Tibial nerve (tissue), 4 donors: ENCODE measurements around the gene ARHGAP26.

Experiments
- CTCF ChIP-seq, 5 experiments: fragments of 200-600 bp in 3 of 5; fragments of 450-650 bp in 2 of 5; sonication (generic) in 3 of 5; IDR thresholded peaks; one replicate each; pipeline ENCODE4 v1.5.1; 2016 to 2019; ENCODE audit warnings: antibody characterized with exemption in 5 of 5, mild to moderate bottlenecking in 3 of 5, moderate library complexity in 2 of 5
- EP300 ChIP-seq, 2 donors: sonication (generic); formaldehyde crosslinking; IDR thresholded peaks; one replicate each; pipeline ENCODE4 v1.6.1; 2017; ENCODE audit warnings: antibody characterized with exemption in 2 of 2, mild to moderate bottlenecking in 1 of 2

GRCh38 chr5:143209881-143210395 lies 439.8 kb downstream of the ARHGAP26 start:
- TF ChIP-seq EP300 (IDR thresholded peaks at IDR 0.05): no peak
- no peak for TF ChIP-seq CTCF (IDR thresholded peaks at IDR 0.05)
